ENCODE data around the gene TANC1. TPM values are rescaled to one million over a fixed set of nuclear protein-coding genes. Genes with fewer than 3 reads are reported as not detected.

The TANC1 gene
- total and polyA plus RNA-seq, 7 donors: 3.6 to 74.5 (median 47.0) TPM

- H3K4me1 ChIP-seq: peaks cover 0 to 29% (median 23%) of the 10 kb centered on the region in 4 donors
- TF ChIP-seq EP300 (IDR thresholded peaks at IDR 0.05) (no peak), POLR2A (IDR thresholded peaks at IDR 0.05) (no peak), CTCF (IDR thresholded peaks at IDR 0.05) (no peak), POLR2AphosphoS5 (IDR thresholded peaks at IDR 0.05) (no peak)
- no peaks in the 10 kb centered on the region for H3K36me3 ChIP-seq
- DNase-seq: no peak
- no peak overlapping the region for H3K4me3 ChIP-seq
- H3K27ac ChIP-seq: no peak overlapping the region
- intact Hi-C loops (cut with DNase I): no loop called here
- no peaks in the 10 kb centered on the region for H3K27me3 ChIP-seq
- 40 to 77% methylated on average over 2 of the region's 2 CpGs for WGBS, 2 donors
- no peaks in the 10 kb centered on the region for H3K9me3 ChIP-seq
These were observed 57.7 kb downstream of the TANC1 start for GRCh38 chr2:159026170-159026569.

DNA sequence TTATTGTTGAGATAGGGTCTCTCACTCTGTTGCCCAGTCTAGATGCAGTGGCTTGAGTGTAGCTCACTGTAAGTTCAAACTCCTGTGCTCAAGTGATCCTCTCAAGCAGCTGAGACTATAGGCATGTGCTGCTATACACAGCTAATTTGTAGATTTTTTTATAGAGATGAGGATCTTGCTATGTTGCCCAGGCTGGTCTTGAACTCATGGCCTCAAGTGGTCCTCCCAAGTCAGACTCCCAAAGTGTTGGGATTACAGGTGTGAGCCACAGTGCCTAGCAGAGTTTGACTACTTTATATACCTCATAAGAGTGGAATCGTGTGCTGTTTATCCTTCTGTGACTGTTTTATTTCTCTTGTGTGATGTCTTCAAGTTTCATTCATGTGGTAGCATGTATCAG, 60.3 kb downstream of the TANC1 start:
- no peak for DNase-seq
- TF ChIP-seq POLR2AphosphoS5 (IDR thresholded peaks at IDR 0.05) (no peak), POLR2A (IDR thresholded peaks at IDR 0.05) (no peak), EP300 (IDR thresholded peaks at IDR 0.05) (no peak), CTCF (IDR thresholded peaks at IDR 0.05) (no peak)
- Histone ChIP-seq H3K27ac (no peak overlapping the region), H3K4me3 (no peak overlapping the region), H3K4me1 (peaks cover 0 to 51% (median 40%) of the 10 kb centered on the region in 4 donors), H3K36me3 (no peaks in the 10 kb centered on the region), H3K27me3 (no peaks in the 10 kb centered on the region), H3K9me3 (no peaks in the 10 kb centered on the region)
- intact Hi-C loops (cut with DNase I): no loop called here
- 82 to 90% methylated on average over 1 of the region's 1 CpG for whole genome bisulfite sequencing, 2 donors

DNA sequence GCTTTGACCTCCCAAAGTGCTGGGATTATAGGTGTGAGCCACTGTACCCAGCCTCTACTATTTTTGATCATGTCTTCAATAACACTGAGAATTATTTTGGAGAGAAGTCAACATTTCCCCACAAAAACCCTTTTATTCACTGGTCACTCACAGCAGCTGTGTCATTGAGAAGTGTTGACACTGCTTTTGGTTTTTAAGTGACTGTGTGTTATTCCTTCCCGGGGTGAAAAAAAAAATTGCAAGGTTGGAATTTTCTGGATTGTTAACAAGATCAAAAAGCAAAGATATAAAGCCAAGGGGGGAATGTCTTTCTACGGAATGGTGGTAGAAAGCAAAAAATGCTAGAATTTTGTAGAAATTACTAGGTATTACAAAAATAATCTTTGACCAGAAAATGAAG, 61.5 kb downstream of the TANC1 start:
- TF ChIP-seq CTCF (IDR thresholded peaks at IDR 0.05) (no peak), POLR2A (IDR thresholded peaks at IDR 0.05) (no peak), EP300 (IDR thresholded peaks at IDR 0.05) (no peak), POLR2AphosphoS5 (IDR thresholded peaks at IDR 0.05) (no peak)
- WGBS, 2 donors: 70 to 77% methylated on average over 2 of the region's 2 CpGs
- intact Hi-C loops (cut with DNase I): no loop called here
- no peaks in the 10 kb centered on the region for H3K9me3 ChIP-seq
- no peaks in the 10 kb centered on the region for H3K36me3 ChIP-seq
- no peak for DNase-seq
- peak overlapping the region in 1 of 4 donors; percentile 46 for H3K27ac ChIP-seq
- no peak overlapping the region for H3K4me3 ChIP-seq
- peaks cover 0 to 39% (median 37%) of the 10 kb centered on the region in 4 donors for H3K4me1 ChIP-seq
- H3K27me3 ChIP-seq: no peaks in the 10 kb centered on the region

DNA sequence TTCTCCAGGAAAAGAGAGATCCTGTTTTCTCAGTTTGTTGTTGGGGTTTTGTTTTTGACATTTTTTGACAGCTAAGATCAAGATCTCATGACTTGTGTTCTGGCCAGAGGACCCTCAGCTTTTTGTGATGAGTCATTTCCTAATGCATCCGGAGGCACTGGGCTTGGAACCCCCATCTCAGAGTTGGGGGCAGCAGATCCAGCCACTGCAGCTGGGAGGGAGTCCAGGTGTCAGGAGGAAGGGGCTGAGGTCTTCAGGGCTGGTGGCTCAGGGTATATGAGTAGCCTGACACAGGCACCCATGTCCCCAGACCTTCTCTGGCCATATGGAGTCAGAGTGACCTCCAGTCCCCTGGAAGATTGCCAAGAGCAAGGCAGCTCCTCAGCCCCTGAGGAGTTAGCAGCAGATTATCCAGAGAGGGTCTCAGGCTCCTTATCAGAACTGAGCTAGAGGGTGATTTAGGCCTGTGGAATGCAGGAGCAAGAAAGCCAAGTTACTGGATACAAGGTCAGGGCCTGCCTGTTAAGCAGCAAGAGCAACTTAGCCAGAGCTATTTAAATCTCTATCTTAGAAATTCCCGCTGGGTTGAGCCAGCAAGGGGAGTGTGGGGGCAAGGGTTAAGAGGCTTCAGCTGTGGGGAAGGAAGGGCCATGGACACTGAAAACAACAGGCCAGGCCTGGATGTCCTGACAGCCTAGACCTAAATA, 62.4 kb downstream of the TANC1 start:
- H3K27me3 ChIP-seq: no peaks in the 10 kb centered on the region
- intact Hi-C loops (cut with DNase I): no loop called here
- peaks cover 0 to 47% (median 39%) of the 10 kb centered on the region in 4 donors for H3K4me1 ChIP-seq
- H3K9me3 ChIP-seq: no peaks in the 10 kb centered on the region
- DNase-seq: peak; percentile 68
- 59 to 68% methylated on average over 2 of the region's 2 CpGs for WGBS, 2 donors
- peak overlapping the region; percentile 34 to 69 (median 54) for H3K27ac ChIP-seq
- no peak for TF ChIP-seq CTCF (IDR thresholded peaks at IDR 0.05)
- no peak for TF ChIP-seq POLR2A (IDR thresholded peaks at IDR 0.05)
- TF ChIP-seq POLR2AphosphoS5 (IDR thresholded peaks at IDR 0.05): peak in 1 of 4 donors; percentile 6
- no peak for TF ChIP-seq EP300 (IDR thresholded peaks at IDR 0.05)
- no peak overlapping the region for H3K4me3 ChIP-seq
- H3K36me3 ChIP-seq: no peaks in the 10 kb centered on the region

Data from sigmoid colon (tissue), 7 donors.